Mesendoderm (in vitro differentiated cells): ENCODE data around the gene POLD4.

Experiments
- DNase-seq: peaks from one replicate; pipeline ENCODE4 v3.0.0; 2013
- H2AK5ac ChIP-seq: 2 replicates; pipeline ENCODE4 v1.6.1; 2013; ENCODE audit warnings: low read length, inconsistent platforms
- H2BK120ac ChIP-seq: 2 replicates; pipeline ENCODE4 v1.6.1; 2013; ENCODE audit warnings: low read depth, mild to moderate bottlenecking, low read length, moderate library complexity, mixed read lengths
- H2BK15ac ChIP-seq: replicated peaks from 2 replicates; pipeline ENCODE4 v1.6.1; 2013; ENCODE audit warnings: low read depth, mild to moderate bottlenecking, moderate library complexity
- H2BK5ac ChIP-seq: 2 replicates; pipeline ENCODE4 v1.6.1; 2013; ENCODE audit warnings: low read length, inconsistent platforms
- H3K18ac ChIP-seq: 2 replicates; pipeline ENCODE4 v1.6.1; 2013; ENCODE audit warnings: mild to moderate bottlenecking, low read length, mixed read lengths
- H3K23ac ChIP-seq: one replicate; pipeline ENCODE4 v1.6.1; 2013; ENCODE audit warnings: low read length
- H3K27ac ChIP-seq: 2 replicates; pipeline ENCODE4 v1.5.1; 2013; ENCODE audit warnings: low read depth, mild to moderate bottlenecking, inconsistent platforms, low read length, moderate library complexity
- H3K27me3 ChIP-seq: 2 replicates; pipeline ENCODE4 v1.6.1; 2013; ENCODE audit warnings: low read length, control low read depth, mild to moderate bottlenecking, inconsistent platforms; ENCODE audit not compliant: insufficient read depth, poor library complexity
- H3K36me3 ChIP-seq: 2 replicates; pipeline ENCODE4 v1.6.1; 2013; ENCODE audit warnings: low read length, inconsistent platforms; ENCODE audit not compliant: control insufficient read depth, insufficient read depth
- H3K4ac ChIP-seq: one replicate; pipeline ENCODE4 v1.6.1; 2013; ENCODE audit warnings: low read depth, mild to moderate bottlenecking, low read length, moderate library complexity
- H3K4me1 ChIP-seq: 2 replicates; pipeline ENCODE4 v1.6.1; 2013; ENCODE audit warnings: low read depth, low read length, inconsistent platforms; ENCODE audit not compliant: control insufficient read depth
- H3K4me2 ChIP-seq: 2 replicates; pipeline ENCODE4 v1.6.1; 2013; ENCODE audit warnings: low read length
- H3K4me3 ChIP-seq: 2 replicates; pipeline ENCODE4 v1.5.1; 2013; ENCODE audit warnings: mild to moderate bottlenecking, low read length
- H3K56ac ChIP-seq: one replicate; pipeline ENCODE4 v1.6.1; 2013; ENCODE audit warnings: low read length
- H3K79me1 ChIP-seq: 2 replicates; pipeline ENCODE4 v1.6.1; 2013; ENCODE audit warnings: low read length, inconsistent platforms
- H3K79me2 ChIP-seq: 2 replicates; pipeline ENCODE4 v1.6.1; 2013; ENCODE audit warnings: mild to moderate bottlenecking, low read length; ENCODE audit not compliant: control insufficient read depth, insufficient read depth
- H3K9ac ChIP-seq: 2 replicates; pipeline ENCODE4 v1.6.1; 2013; ENCODE audit warnings: low read length, inconsistent platforms
- H4K5ac ChIP-seq: one replicate; pipeline ENCODE4 v1.6.1; 2013; ENCODE audit warnings: low read length
- H4K8ac ChIP-seq: one replicate; pipeline ENCODE4 v1.6.1; 2013; ENCODE audit warnings: low read depth, mild to moderate bottlenecking, control low read depth, low read length, moderate library complexity
- WGBS: extraction: QIAGEN DNeasy Blood & Tissue Kit; methylation state at CpG from one replicate; pipeline ENCODE4 v1.1.7; 2013; ENCODE audit warnings: low lambda C conversion rate, missing lambda C conversion rate; ENCODE audit not compliant: insufficient coverage; ENCODE audit errors: extremely low coverage; 5-methylcytosine and 5-hydroxymethylcytosine counted together

POLD4 gene

GRCh38 chr11:67357831-67358670 is 4.7 kb upstream of the POLD4 start:
- H3K4me3 ChIP-seq: no peak overlapping the region
- no peak overlapping the region for H2BK15ac ChIP-seq
- H3K27ac ChIP-seq: no peak overlapping the region
- 100% methylated on average over 1 of the region's 12 CpGs for WGBS
- no peak overlapping the region for H4K8ac ChIP-seq
- no peak overlapping the region for H3K9ac ChIP-seq
- H3K79me1 ChIP-seq: no peaks in the 10 kb centered on the region
- H2AK5ac ChIP-seq: no peak overlapping the region
- H3K4me1 ChIP-seq: peaks cover 9% of the 10 kb centered on the region
- no peak overlapping the region for H4K5ac ChIP-seq
- H3K56ac ChIP-seq: no peak overlapping the region
- no peak overlapping the region for H3K4me2 ChIP-seq
- H3K27me3 ChIP-seq: no peaks in the 10 kb centered on the region
- H3K79me2 ChIP-seq: no peaks in the 10 kb centered on the region
- H2BK5ac ChIP-seq: no peak overlapping the region
- H2BK120ac ChIP-seq: no peak overlapping the region
- H3K23ac ChIP-seq: no peak overlapping the region
- H3K4ac ChIP-seq: no peak overlapping the region
- no peak overlapping the region for H3K18ac ChIP-seq
- DNase-seq: no peak
- no peaks in the 10 kb centered on the region for H3K36me3 ChIP-seq

GRCh38 chr11:67356864-67357561 is 3.7 kb upstream of the POLD4 start:
- peak overlapping the region; percentile 48 for H3K9ac ChIP-seq
- H3K36me3 ChIP-seq: no peaks in the 10 kb centered on the region
- H3K23ac ChIP-seq: no peak overlapping the region
- H3K79me1 ChIP-seq: no peaks in the 10 kb centered on the region
- no peak overlapping the region for H3K4me2 ChIP-seq
- H3K4me3 ChIP-seq: no peak overlapping the region
- H2BK120ac ChIP-seq: no peak overlapping the region
- H4K8ac ChIP-seq: no peak overlapping the region
- H3K56ac ChIP-seq: peak overlapping the region; percentile 80
- H2BK15ac ChIP-seq: no peak overlapping the region
- H2AK5ac ChIP-seq: no peak overlapping the region
- no peak overlapping the region for H4K5ac ChIP-seq
- H3K4ac ChIP-seq: no peak overlapping the region
- no peaks in the 10 kb centered on the region for H3K27me3 ChIP-seq
- H3K4me1 ChIP-seq: peaks cover 12% of the 10 kb centered on the region
- H2BK5ac ChIP-seq: no peak overlapping the region
- no CpG with 5 or more reads among the region's 3 CpGs for WGBS
- H3K27ac ChIP-seq: no peak overlapping the region
- DNase-seq: peak; percentile 91
- H3K79me2 ChIP-seq: no peaks in the 10 kb centered on the region
- H3K18ac ChIP-seq: no peak overlapping the region

- WGBS: no CpG with 5 or more reads among the region's 4 CpGs
- Histone ChIP-seq H4K8ac (no peak overlapping the region), H3K27ac (no peak overlapping the region), H3K79me2 (no peaks in the 10 kb centered on the region), H3K4me3 (no peak overlapping the region), H3K9ac (no peak overlapping the region), H3K4me2 (no peak overlapping the region), H2AK5ac (no peak overlapping the region), H3K56ac (peak overlapping the region; percentile 56), H3K79me1 (no peaks in the 10 kb centered on the region), H3K23ac (no peak overlapping the region), H3K27me3 (no peaks in the 10 kb centered on the region), H3K18ac (no peak overlapping the region), H4K5ac (no peak overlapping the region), H3K36me3 (no peaks in the 10 kb centered on the region), H2BK5ac (no peak overlapping the region), H2BK15ac (no peak overlapping the region), H3K4ac (no peak overlapping the region), H2BK120ac (no peak overlapping the region), H3K4me1 (peaks cover 12% of the 10 kb centered on the region)
- DNase-seq: no peak
Measured at GRCh38 chr11:67356387-67356863, 3.1 kb upstream of the POLD4 start.

DNA sequence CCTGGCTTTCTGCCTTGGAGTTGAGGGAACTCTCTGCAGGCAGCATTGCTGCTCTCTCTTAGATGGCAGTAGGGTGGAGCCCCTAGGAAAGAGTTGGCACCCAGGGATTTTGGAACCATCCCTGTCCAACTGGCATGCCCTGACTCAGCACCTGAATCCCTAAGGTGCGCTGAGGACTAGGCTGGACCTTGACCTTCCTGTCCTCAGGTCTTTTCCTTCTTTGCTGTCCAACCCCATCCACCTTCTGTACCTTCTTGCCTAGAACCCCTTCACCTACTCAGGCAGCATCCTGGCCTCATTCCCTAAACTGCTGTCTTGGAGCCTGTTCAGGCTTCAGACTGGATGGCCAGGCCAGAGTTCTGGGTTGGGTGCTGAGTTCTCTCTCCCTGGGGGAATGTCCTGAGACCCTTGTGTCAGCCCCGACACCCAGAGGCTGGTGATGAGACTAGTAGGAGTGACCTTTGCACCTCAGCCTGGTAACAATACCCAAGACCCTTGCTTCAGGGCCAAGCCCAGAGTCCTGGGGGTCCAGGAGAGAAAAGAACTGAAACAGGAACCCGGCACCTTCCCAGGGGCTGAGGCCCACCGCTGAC is 2.5 kb upstream of the POLD4 start:
- peaks cover 12% of the 10 kb centered on the region for H3K4me1 ChIP-seq
- peak overlapping the region; percentile 75 for H3K56ac ChIP-seq
- H3K4ac ChIP-seq: no peak overlapping the region
- H3K18ac ChIP-seq: no peak overlapping the region
- H3K27ac ChIP-seq: no peak overlapping the region
- DNase-seq: no peak
- H3K4me2 ChIP-seq: no peak overlapping the region
- H3K27me3 ChIP-seq: no peaks in the 10 kb centered on the region
- H3K9ac ChIP-seq: no peak overlapping the region
- no peak overlapping the region for H2BK120ac ChIP-seq
- WGBS: no CpG with 5 or more reads among the region's 4 CpGs
- H2BK5ac ChIP-seq: no peak overlapping the region
- no peaks in the 10 kb centered on the region for H3K79me2 ChIP-seq
- no peak overlapping the region for H3K4me3 ChIP-seq
- H4K5ac ChIP-seq: no peak overlapping the region
- no peak overlapping the region for H3K23ac ChIP-seq
- H3K79me1 ChIP-seq: no peaks in the 10 kb centered on the region
- H3K36me3 ChIP-seq: no peaks in the 10 kb centered on the region
- H4K8ac ChIP-seq: no peak overlapping the region
- H2BK15ac ChIP-seq: no peak overlapping the region
- peak overlapping the region; percentile 56 for H2AK5ac ChIP-seq

DNA sequence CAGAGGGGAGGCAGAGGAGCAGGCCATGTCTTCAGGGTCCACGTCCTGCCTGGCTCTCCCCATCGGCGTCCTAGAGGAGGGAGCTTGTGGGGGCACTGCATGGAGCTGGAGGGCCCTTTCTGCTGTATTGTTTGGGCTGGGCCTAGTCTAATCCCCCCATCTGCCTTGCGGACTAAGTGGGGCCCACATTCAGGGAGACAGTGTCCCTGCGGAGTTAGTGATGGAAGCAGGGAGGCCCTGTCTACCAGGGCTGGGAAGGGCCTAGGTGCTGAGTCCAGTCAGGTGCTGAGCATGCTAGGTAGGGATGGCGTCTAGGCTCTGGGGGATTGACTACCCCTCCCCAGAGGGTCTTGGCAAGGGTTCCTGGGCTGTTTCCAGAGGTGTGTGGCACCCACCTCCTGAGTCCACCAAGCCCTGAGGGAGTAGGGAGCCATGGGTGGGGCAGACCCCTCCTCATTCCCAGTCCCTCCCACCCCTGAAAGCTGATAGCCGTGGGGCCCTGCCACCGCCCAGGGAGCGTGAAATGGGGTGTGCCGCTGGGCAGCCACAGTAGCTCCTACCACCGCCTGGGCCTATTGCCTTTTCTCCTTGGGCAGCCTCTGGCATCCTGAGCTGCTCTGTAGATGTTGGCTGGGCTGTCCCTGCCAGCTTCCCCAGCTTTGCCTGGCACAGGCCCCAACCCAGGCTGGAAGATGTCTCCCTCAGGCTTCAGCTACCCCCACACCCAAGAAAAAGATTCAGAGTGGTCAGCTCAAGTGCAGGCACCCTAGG is 1.9 kb upstream of the POLD4 start:
- Histone ChIP-seq H3K4me2 (no peak overlapping the region), H3K27me3 (no peaks in the 10 kb centered on the region), H2BK120ac (no peak overlapping the region), H2BK15ac (no peak overlapping the region), H4K5ac (no peak overlapping the region), H3K23ac (no peak overlapping the region), H4K8ac (no peak overlapping the region), H3K36me3 (no peaks in the 10 kb centered on the region), H3K4ac (no peak overlapping the region), H3K9ac (no peak overlapping the region), H3K56ac (peak overlapping the region; percentile 75), H3K27ac (no peak overlapping the region), H3K4me1 (peaks cover 12% of the 10 kb centered on the region), H2BK5ac (no peak overlapping the region), H3K18ac (no peak overlapping the region), H3K79me1 (no peaks in the 10 kb centered on the region), H2AK5ac (no peak overlapping the region), H3K4me3 (no peak overlapping the region), H3K79me2 (no peaks in the 10 kb centered on the region)
- no peak for DNase-seq
- no CpG with 5 or more reads among the region's 11 CpGs for WGBS
